ENCODE data around the gene CASS4. TPM values are rescaled to one million over a fixed set of nuclear protein-coding genes. Genes with fewer than 3 reads are reported as not detected.

CASS4 gene
- total and polyA plus RNA-seq, 9 of the 15 experiments (the other 6 are each of a cell fraction or from before 2014, with no cell fraction given) = 8.1 to 53.8 (median 26.7) TPM

GRCh38 chr20:56418385-56418861, 6.4 kb downstream of the CASS4 start:
- H3K36me3 ChIP-seq (ENCODE audit: control insufficient read depth, insufficient read depth, low read length) = peaks cover 71% of the 10 kb centered on the region
- CTCF ChIA-PET (ENCODE audit: low intra/inter-chr PET ratio) = no interaction called here
- peaks cover 100% of the 10 kb centered on the region for H3K79me2 ChIP-seq (ENCODE audit: control insufficient read depth, insufficient read depth, low read length)
- DNase-seq (ENCODE audit: extremely low read depth in 1 of 4, low spot score in 3 of 4) = peak in 1 of 4 experiments; percentile 49
- in situ Hi-C loops (cut with MboI) = no loop called here
- no peaks in the 10 kb centered on the region for H3K27me3 ChIP-seq (ENCODE audit: control insufficient read depth in 2 of 2, insufficient read depth in 2 of 2, low read length in 2 of 2)
- no peaks in the 10 kb centered on the region for H3K9me1 ChIP-seq (ENCODE audit: control insufficient read depth, insufficient read depth, low read length)
- BruUV-seq (replicated peaks) = no TSS peak
- H3K4me3 ChIP-seq = peak overlapping the region; percentile 77; the same call in 1 of the 2 replicates
- ATAC-seq = peak; percentile 14
- no peak overlapping the region for H2AFZ ChIP-seq (ENCODE audit: low read depth, low read length)
- H3K4me1 ChIP-seq (replicated peaks in 1 of 2; ENCODE audit: control insufficient read depth in 2 of 2, insufficient read depth in 2 of 2, low read length in 2 of 2) = peaks cover 27 to 77% of the 10 kb centered on the region in 2 experiments
- H3K4me2 ChIP-seq (ENCODE audit: insufficient read depth, low read length) = peak overlapping the region; percentile 78
- POLR2A ChIA-PET = interaction anchor here (0.9 to 1.9 kb wide), 11 partner anchors 8 to 66 kb away, joined by 3 to 9 read pairs (median 4); partner anchors contain the start of genes AURKA, CSTF1 and RTF2
- H4K20me1 ChIP-seq (replicated peaks; ENCODE audit: control insufficient read depth, insufficient read depth, low read length) = no peaks in the 10 kb centered on the region; the same call in 1 of the 2 replicates
- FAIRE-seq = no peak
- intact Hi-C loops (cut with micrococcal nuclease) = no loop called here
- H3K27ac ChIP-seq (ENCODE audit: extremely low read depth, low read depth, low read length) = peak overlapping the region; percentile 85
- no peaks in the 10 kb centered on the region for H3K9me3 ChIP-seq (replicated peaks; ENCODE audit: control insufficient read depth, insufficient read depth, low read depth, low read length)
- WGBS (ENCODE audit: insufficient coverage, low coverage, missing lambda C conversion rate) = 7% methylated on average over 11 of the region's 11 CpGs
- H3K9ac ChIP-seq (ENCODE audit: insufficient read depth in 1 of 2, low read depth in 2 of 2, low read length in 2 of 2) = peak overlapping the region; percentile 56 to 77; a peak in 3 of 4 replicates
- TF ChIP-seq, protein P1, sequence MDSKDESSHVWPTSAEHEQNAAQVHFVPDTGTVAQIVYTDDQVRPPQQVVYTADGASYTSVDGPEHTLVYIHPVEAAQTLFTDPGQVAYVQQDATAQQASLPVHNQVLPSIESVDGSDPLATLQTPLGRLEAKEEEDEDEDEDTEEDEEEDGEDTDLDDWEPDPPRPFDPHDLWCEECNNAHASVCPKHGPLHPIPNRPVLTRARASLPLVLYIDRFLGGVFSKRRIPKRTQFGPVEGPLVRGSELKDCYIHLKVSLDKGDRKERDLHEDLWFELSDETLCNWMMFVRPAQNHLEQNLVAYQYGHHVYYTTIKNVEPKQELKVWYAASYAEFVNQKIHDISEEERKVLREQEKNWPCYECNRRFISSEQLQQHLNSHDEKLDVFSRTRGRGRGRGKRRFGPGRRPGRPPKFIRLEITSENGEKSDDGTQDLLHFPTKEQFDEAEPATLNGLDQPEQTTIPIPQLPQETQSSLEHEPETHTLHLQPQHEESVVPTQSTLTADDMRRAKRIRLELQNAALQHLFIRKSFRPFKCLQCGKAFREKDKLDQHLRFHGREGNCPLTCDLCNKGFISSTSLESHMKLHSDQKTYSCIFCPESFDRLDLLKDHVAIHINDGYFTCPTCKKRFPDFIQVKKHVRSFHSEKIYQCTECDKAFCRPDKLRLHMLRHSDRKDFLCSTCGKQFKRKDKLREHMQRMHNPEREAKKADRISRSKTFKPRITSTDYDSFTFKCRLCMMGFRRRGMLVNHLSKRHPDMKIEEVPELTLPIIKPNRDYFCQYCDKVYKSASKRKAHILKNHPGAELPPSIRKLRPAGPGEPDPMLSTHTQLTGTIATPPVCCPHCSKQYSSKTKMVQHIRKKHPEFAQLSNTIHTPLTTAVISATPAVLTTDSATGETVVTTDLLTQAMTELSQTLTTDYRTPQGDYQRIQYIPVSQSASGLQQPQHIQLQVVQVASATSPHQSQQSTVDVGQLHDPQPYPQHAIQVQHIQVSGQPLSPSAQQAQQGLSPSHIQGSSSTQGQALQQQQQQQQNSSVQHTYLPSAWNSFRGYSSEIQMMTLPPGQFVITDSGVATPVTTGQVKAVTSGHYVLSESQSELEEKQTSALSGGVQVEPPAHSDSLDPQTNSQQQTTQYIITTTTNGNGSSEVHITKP (IDR thresholded peaks at IDR 0.05; ENCODE audit: partially characterized antibody) = peak; percentile 35
- no peak for TF ChIP-seq ILK (tag; IDR thresholded peaks at IDR 0.05; ENCODE audit: borderline replicate concordance, low read depth)
- no peak for TF ChIP-seq HMGN3 (IDR thresholded peaks at IDR 0.05; ENCODE audit: borderline replicate concordance, extremely low read depth, insufficient read length, low read depth, low read length)
- no peak for TF ChIP-seq ZKSCAN8 (CRISPR knock-in tag; IDR thresholded peaks at IDR 0.05)
- TF ChIP-seq ARNT (IDR thresholded peaks at IDR 0.05) = peak in 1 of 2 experiments; percentile 18; a peak in 1 of 4 replicates
- TF ChIP-seq GABPB2 (CRISPR knock-in tag; conservative IDR thresholded peaks at IDR 0.05) = no peak
- TF ChIP-seq STAT5A (IDR thresholded peaks at IDR 0.05; ENCODE audit: borderline replicate concordance, low read length) = no peak
- TF ChIP-seq ZNF699 (CRISPR knock-in tag; IDR thresholded peaks at IDR 0.05; ENCODE audit: insufficient replicate concordance) = no peak
- TF ChIP-seq, protein P2, sequence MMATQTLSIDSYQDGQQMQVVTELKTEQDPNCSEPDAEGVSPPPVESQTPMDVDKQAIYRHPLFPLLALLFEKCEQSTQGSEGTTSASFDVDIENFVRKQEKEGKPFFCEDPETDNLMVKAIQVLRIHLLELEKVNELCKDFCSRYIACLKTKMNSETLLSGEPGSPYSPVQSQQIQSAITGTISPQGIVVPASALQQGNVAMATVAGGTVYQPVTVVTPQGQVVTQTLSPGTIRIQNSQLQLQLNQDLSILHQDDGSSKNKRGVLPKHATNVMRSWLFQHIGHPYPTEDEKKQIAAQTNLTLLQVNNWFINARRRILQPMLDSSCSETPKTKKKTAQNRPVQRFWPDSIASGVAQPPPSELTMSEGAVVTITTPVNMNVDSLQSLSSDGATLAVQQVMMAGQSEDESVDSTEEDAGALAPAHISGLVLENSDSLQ (IDR thresholded peaks at IDR 0.05) = peak; percentile 71
- TF ChIP-seq FOXK1 (CRISPR knock-in tag; IDR thresholded peaks at IDR 0.05; ENCODE audit: borderline replicate concordance) = no peak
- TF ChIP-seq TFAM (CRISPR knock-in tag; conservative IDR thresholded peaks at IDR 0.05) = no peak
- peak; percentile 90 for TF ChIP-seq MEIS2 (IDR thresholded peaks at IDR 0.05; ENCODE audit: partially characterized antibody)
- no peak for TF ChIP-seq EP400 (IDR thresholded peaks at IDR 0.05)
- TF ChIP-seq TCF7 (IDR thresholded peaks at IDR 0.05; ENCODE audit: borderline replicate concordance) = no peak
- TF ChIP-seq, protein P3, sequence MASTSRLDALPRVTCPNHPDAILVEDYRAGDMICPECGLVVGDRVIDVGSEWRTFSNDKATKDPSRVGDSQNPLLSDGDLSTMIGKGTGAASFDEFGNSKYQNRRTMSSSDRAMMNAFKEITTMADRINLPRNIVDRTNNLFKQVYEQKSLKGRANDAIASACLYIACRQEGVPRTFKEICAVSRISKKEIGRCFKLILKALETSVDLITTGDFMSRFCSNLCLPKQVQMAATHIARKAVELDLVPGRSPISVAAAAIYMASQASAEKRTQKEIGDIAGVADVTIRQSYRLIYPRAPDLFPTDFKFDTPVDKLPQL (IDR thresholded peaks at IDR 0.05; ENCODE audit: extremely low read depth, insufficient read length) = no peak
- TF ChIP-seq ZNF436 (CRISPR knock-in tag; IDR thresholded peaks at IDR 0.05) = no peak
- no peak for TF ChIP-seq ZNF76 (CRISPR knock-in tag; IDR thresholded peaks at IDR 0.05; ENCODE audit: borderline replicate concordance)
- TF ChIP-seq SMARCA5 (IDR thresholded peaks at IDR 0.05) = peak; percentile 31; the same call in 1 of the 2 replicates
- TF ChIP-seq ELF2 (CRISPR knock-in tag; IDR thresholded peaks at IDR 0.05) = no peak
